ENCODE results near the gene SCARB1.

Gene SCARB1

GRCh38 chr12:124745465-124745890 lies 118.2 kb downstream of the SCARB1 start:
- H3K36me3 ChIP-seq, result no peaks in the 10 kb centered on the region
- H3K27me3 ChIP-seq, result peaks cover 51% of the 10 kb centered on the region
- H3K9me3 ChIP-seq, result no peaks in the 10 kb centered on the region
- peaks cover 9 to 10% of the 10 kb centered on the region in 2 experiments for H3K4me1 ChIP-seq (ENCODE audit: control insufficient read depth in 1 of 2, insufficient read depth in 1 of 2, low read depth in 1 of 2, low read length in 1 of 2)
- H3K27ac ChIP-seq, result no peak overlapping the region
- no peak overlapping the region for H3K4me3 ChIP-seq (ENCODE audit: low read depth in 1 of 2, low read length in 1 of 2)
- no peak for TF ChIP-seq CTCF (IDR thresholded peaks at IDR 0.05)

- H3K4me1 ChIP-seq (ENCODE audit: control insufficient read depth in 1 of 2, insufficient read depth in 1 of 2, low read depth in 1 of 2, low read length in 1 of 2), result peaks cover 9 to 10% of the 10 kb centered on the region in 2 experiments
- no peak for TF ChIP-seq CTCF (IDR thresholded peaks at IDR 0.05)
- no peaks in the 10 kb centered on the region for H3K36me3 ChIP-seq
- no peaks in the 10 kb centered on the region for H3K9me3 ChIP-seq
- H3K4me3 ChIP-seq (ENCODE audit: low read depth in 1 of 2, low read length in 1 of 2), result no peak overlapping the region
- peaks cover 57% of the 10 kb centered on the region for H3K27me3 ChIP-seq
- no peak overlapping the region for H3K27ac ChIP-seq
Measured at GRCh38 chr12:124744659-124745464, 118.8 kb downstream of the SCARB1 start.

GRCh38 chr12:124744273-124744640 lies 119.4 kb downstream of the SCARB1 start:
- Histone ChIP-seq H3K27ac (no peak overlapping the region), H3K4me1 (ENCODE audit: control insufficient read depth in 1 of 2, insufficient read depth in 1 of 2, low read depth in 1 of 2, low read length in 1 of 2) (peaks cover 9 to 10% of the 10 kb centered on the region in 2 experiments), H3K9me3 (no peaks in the 10 kb centered on the region), H3K4me3 (ENCODE audit: low read depth in 1 of 2, low read length in 1 of 2) (no peak overlapping the region), H3K36me3 (no peaks in the 10 kb centered on the region), H3K27me3 (peaks cover 62% of the 10 kb centered on the region)
- TF ChIP-seq CTCF (IDR thresholded peaks at IDR 0.05), result no peak

- H3K36me3 ChIP-seq, result no peaks in the 10 kb centered on the region
- no peak overlapping the region for H3K27ac ChIP-seq
- no peaks in the 10 kb centered on the region for H3K9me3 ChIP-seq
- H3K4me1 ChIP-seq (ENCODE audit: control insufficient read depth in 1 of 2, insufficient read depth in 1 of 2, low read depth in 1 of 2, low read length in 1 of 2), result peaks cover 9 to 10% of the 10 kb centered on the region in 2 experiments
- TF ChIP-seq CTCF (IDR thresholded peaks at IDR 0.05), result no peak
- H3K4me3 ChIP-seq (ENCODE audit: low read depth in 1 of 2, low read length in 1 of 2), result no peak overlapping the region
- peaks cover 62% of the 10 kb centered on the region for H3K27me3 ChIP-seq
Measured at GRCh38 chr12:124743479-124744272, 120.0 kb downstream of the SCARB1 start.

GRCh38 chr12:124742678-124743077 lies 121.0 kb downstream of the SCARB1 start:
- Histone ChIP-seq H3K27ac (no peak overlapping the region), H3K9me3 (no peaks in the 10 kb centered on the region), H3K4me3 (ENCODE audit: low read depth in 1 of 2, low read length in 1 of 2) (no peak overlapping the region), H3K36me3 (no peaks in the 10 kb centered on the region), H3K27me3 (peaks cover 58% of the 10 kb centered on the region), H3K4me1 (ENCODE audit: control insufficient read depth in 1 of 2, insufficient read depth in 1 of 2, low read depth in 1 of 2, low read length in 1 of 2) (peaks cover 8 to 10% of the 10 kb centered on the region in 2 experiments)
- TF ChIP-seq CTCF (IDR thresholded peaks at IDR 0.05), result no peak
